ENCODE measurements around the gene PDPK1. TPM values are rescaled to one million over a fixed set of nuclear protein-coding genes. Genes with fewer than 3 reads are reported as not detected.
"Not testable (repeated sequence)": the region's sequence is repeated elsewhere in the genome, so short reads cannot be mapped to it uniquely, and the experiment has no call there.

The PDPK1 gene
- total RNA-seq, 1 donor from 2014 or later = 44.6 TPM

DNA sequence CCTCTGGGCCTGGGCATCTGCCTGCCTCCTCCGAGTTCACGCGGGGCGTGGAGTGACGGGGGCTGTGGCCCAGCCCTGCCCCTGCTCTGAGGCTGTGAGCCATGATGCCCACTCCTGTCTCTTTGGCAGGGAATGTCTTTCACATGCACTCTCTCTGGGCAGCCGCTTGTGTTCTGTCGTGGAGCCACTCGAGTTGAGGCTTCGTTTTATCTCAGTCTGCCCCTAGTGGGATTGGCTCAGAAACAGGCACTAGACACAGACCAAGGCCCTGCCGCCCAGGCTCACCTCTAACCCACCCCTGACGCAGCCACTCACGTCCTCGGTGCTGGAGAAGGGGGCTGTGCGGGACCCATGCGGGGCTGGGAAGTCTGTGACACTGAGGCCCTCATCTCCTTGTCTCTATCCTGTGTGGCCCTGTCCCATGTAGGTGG lies 77.0 kb downstream of the PDPK1 start:
- Mint-ChIP-seq H3K27me3 (ENCODE audit: low read depth) (no peaks in the 10 kb centered on the region), H3K27ac (no peak overlapping the region), H3K36me3 (peaks cover 10% of the 10 kb centered on the region), H3K9me3 (no peaks in the 10 kb centered on the region), H3K4me1 (no peaks in the 10 kb centered on the region), H3K4me3 (no peak overlapping the region)
- TF ChIP-seq, protein P1, sequence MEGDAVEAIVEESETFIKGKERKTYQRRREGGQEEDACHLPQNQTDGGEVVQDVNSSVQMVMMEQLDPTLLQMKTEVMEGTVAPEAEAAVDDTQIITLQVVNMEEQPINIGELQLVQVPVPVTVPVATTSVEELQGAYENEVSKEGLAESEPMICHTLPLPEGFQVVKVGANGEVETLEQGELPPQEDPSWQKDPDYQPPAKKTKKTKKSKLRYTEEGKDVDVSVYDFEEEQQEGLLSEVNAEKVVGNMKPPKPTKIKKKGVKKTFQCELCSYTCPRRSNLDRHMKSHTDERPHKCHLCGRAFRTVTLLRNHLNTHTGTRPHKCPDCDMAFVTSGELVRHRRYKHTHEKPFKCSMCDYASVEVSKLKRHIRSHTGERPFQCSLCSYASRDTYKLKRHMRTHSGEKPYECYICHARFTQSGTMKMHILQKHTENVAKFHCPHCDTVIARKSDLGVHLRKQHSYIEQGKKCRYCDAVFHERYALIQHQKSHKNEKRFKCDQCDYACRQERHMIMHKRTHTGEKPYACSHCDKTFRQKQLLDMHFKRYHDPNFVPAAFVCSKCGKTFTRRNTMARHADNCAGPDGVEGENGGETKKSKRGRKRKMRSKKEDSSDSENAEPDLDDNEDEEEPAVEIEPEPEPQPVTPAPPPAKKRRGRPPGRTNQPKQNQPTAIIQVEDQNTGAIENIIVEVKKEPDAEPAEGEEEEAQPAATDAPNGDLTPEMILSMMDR (IDR thresholded peaks at IDR 0.05; ENCODE audit: unreplicated experiment) = no peak
- no peak for DNase-seq (ENCODE audit: low spot score in 2 of 2, unreplicated experiment in 2 of 2)

- H3K36me3 Mint-ChIP-seq, H3K4me3 Mint-ChIP-seq: not testable (repeated sequence)
These were observed 81.1 kb downstream of the PDPK1 start for GRCh38 chr16:2618964-2619363.

DNA sequence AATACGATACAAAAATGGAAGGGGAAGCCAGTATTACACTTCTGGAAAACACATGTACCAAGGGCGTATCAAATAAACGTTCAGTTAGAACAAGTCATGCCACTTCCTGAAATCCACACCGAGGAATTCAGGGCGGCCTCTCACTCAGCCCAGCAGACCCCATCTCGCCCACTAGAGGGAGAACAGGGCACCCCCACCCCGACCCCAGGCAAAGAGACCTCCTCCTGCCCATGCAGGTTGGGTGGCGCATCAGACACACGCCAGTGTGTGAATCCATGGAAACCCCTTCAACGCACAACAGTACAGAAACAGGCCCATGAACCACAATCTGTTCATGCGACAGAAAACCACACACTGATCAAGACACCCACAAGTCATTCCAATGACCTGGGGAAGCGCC lies 81.8 kb downstream of the PDPK1 start:
- H3K9me3 Mint-ChIP-seq; H3K36me3 Mint-ChIP-seq; H3K4me3 Mint-ChIP-seq; H3K4me1 Mint-ChIP-seq; H3K27me3 Mint-ChIP-seq (ENCODE audit: low read depth); DNase-seq (ENCODE audit: low spot score in 2 of 2, unreplicated experiment in 2 of 2); H3K27ac Mint-ChIP-seq: not testable (repeated sequence)

More at GRCh38 chr16:2618964-2619363, 81.1 kb downstream of the PDPK1 start:
- not testable (repeated sequence) for H3K27me3 Mint-ChIP-seq (ENCODE audit: low read depth); DNase-seq (ENCODE audit: low spot score in 2 of 2, unreplicated experiment in 2 of 2); H3K4me1 Mint-ChIP-seq; H3K27ac Mint-ChIP-seq; H3K9me3 Mint-ChIP-seq

- not testable (repeated sequence) for H3K4me3 Mint-ChIP-seq; H3K27me3 Mint-ChIP-seq (ENCODE audit: low read depth); H3K4me1 Mint-ChIP-seq; H3K9me3 Mint-ChIP-seq; H3K27ac Mint-ChIP-seq; H3K36me3 Mint-ChIP-seq; DNase-seq (ENCODE audit: low spot score in 2 of 2, unreplicated experiment in 2 of 2)
These were observed 83.0 kb downstream of the PDPK1 start for GRCh38 chr16:2620870-2621269.

- not testable (repeated sequence) for H3K4me3 Mint-ChIP-seq; H3K27ac Mint-ChIP-seq; H3K36me3 Mint-ChIP-seq; DNase-seq (ENCODE audit: low spot score in 2 of 2, unreplicated experiment in 2 of 2); H3K9me3 Mint-ChIP-seq; H3K27me3 Mint-ChIP-seq (ENCODE audit: low read depth); H3K4me1 Mint-ChIP-seq
These were observed 83.6 kb downstream of the PDPK1 start for GRCh38 chr16:2621395-2621794.

GRCh38 chr16:2627075-2627474 lies 89.3 kb downstream of the PDPK1 start:
- not testable (repeated sequence) for H3K27me3 Mint-ChIP-seq (ENCODE audit: low read depth); DNase-seq (ENCODE audit: low spot score in 2 of 2, unreplicated experiment in 2 of 2); H3K9me3 Mint-ChIP-seq; H3K4me3 Mint-ChIP-seq; H3K4me1 Mint-ChIP-seq; H3K36me3 Mint-ChIP-seq; H3K27ac Mint-ChIP-seq

- H3K27ac Mint-ChIP-seq; H3K9me3 Mint-ChIP-seq; H3K36me3 Mint-ChIP-seq; H3K4me1 Mint-ChIP-seq; DNase-seq (ENCODE audit: low spot score in 2 of 2, unreplicated experiment in 2 of 2); H3K4me3 Mint-ChIP-seq; H3K27me3 Mint-ChIP-seq (ENCODE audit: low read depth): not testable (repeated sequence)
These were observed 93.4 kb downstream of the PDPK1 start for GRCh38 chr16:2631203-2631602.

GRCh38 chr16:2632291-2632690 lies 94.5 kb downstream of the PDPK1 start:
- H3K27me3 Mint-ChIP-seq (ENCODE audit: low read depth) = not testable (repeated sequence)

GRCh38 chr16:2639071-2639721 lies 101.4 kb downstream of the PDPK1 start:
- not testable (repeated sequence) for H3K27ac Mint-ChIP-seq; H3K9me3 Mint-ChIP-seq; H3K27me3 Mint-ChIP-seq (ENCODE audit: low read depth); H3K4me1 Mint-ChIP-seq; H3K36me3 Mint-ChIP-seq; H3K4me3 Mint-ChIP-seq; DNase-seq (ENCODE audit: low spot score in 2 of 2, unreplicated experiment in 2 of 2)

More at GRCh38 chr16:2632291-2632690, 94.5 kb downstream of the PDPK1 start:
- not testable (repeated sequence) for H3K4me1 Mint-ChIP-seq; DNase-seq (ENCODE audit: low spot score in 2 of 2, unreplicated experiment in 2 of 2); H3K27ac Mint-ChIP-seq; H3K4me3 Mint-ChIP-seq; H3K36me3 Mint-ChIP-seq; H3K9me3 Mint-ChIP-seq

DNA sequence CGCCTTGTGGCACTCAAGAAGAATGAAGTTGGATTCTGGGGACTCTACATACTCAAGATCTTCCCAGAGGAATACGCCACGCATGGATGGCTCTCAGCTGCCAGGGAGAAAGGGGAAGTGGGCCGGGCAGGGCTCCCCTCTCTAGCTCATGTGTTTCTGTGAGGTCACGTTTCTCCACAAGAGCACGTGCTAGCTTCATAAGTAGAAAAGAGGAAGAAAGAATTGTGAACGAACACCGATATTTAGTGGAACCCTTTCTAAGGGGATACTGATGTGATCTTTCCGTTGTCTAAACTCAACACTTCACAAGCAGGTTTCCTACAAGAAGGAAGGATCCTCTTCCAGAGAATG lies 101.9 kb downstream of the PDPK1 start:
- DNase-seq (ENCODE audit: low spot score in 2 of 2, unreplicated experiment in 2 of 2); H3K27me3 Mint-ChIP-seq (ENCODE audit: low read depth); H3K9me3 Mint-ChIP-seq; H3K4me1 Mint-ChIP-seq; H3K4me3 Mint-ChIP-seq; H3K27ac Mint-ChIP-seq; H3K36me3 Mint-ChIP-seq: not testable (repeated sequence)

- H3K36me3 Mint-ChIP-seq = not testable (repeated sequence)
These were observed 104.7 kb downstream of the PDPK1 start for GRCh38 chr16:2642561-2642960.

GRCh38 chr16:2644754-2645453 lies 107.1 kb downstream of the PDPK1 start:
- not testable (repeated sequence) for H3K4me1 Mint-ChIP-seq; H3K27me3 Mint-ChIP-seq (ENCODE audit: low read depth); H3K36me3 Mint-ChIP-seq; DNase-seq (ENCODE audit: low spot score in 2 of 2, unreplicated experiment in 2 of 2); H3K4me3 Mint-ChIP-seq; H3K9me3 Mint-ChIP-seq; H3K27ac Mint-ChIP-seq

More at GRCh38 chr16:2642561-2642960, 104.7 kb downstream of the PDPK1 start:
- DNase-seq (ENCODE audit: low spot score in 2 of 2, unreplicated experiment in 2 of 2); H3K27me3 Mint-ChIP-seq (ENCODE audit: low read depth); H3K27ac Mint-ChIP-seq; H3K9me3 Mint-ChIP-seq; H3K4me3 Mint-ChIP-seq; H3K4me1 Mint-ChIP-seq: not testable (repeated sequence)

GRCh38 chr16:2651268-2651871 lies 113.5 kb downstream of the PDPK1 start:
- H3K4me1 Mint-ChIP-seq; H3K4me3 Mint-ChIP-seq; DNase-seq (ENCODE audit: low spot score in 2 of 2, unreplicated experiment in 2 of 2); H3K36me3 Mint-ChIP-seq; H3K27ac Mint-ChIP-seq; H3K27me3 Mint-ChIP-seq (ENCODE audit: low read depth); H3K9me3 Mint-ChIP-seq: not testable (repeated sequence)
